Thyroid gland (tissue), 4 donors: ENCODE data around the gene TXNDC2. TPM values are rescaled to one million over a fixed set of nuclear protein-coding genes. Genes with fewer than 3 reads are reported as not detected.

Experiments
- DNase-seq, 2 donors: peaks; one replicate each; pipeline ENCODE4 v3.0.0-alpha.2; 2019
- H3K27ac ChIP-seq, 3 donors: fragments of 200-600 bp; sonication (generic); 1 replicate in 2 of 3; 2 replicates in 1 of 3; pipeline ENCODE4 v1.5.1; 2016 to 2019; ENCODE audit warnings: mild to moderate bottlenecking in 1 of 3, moderate library complexity in 1 of 3
- H3K27me3 ChIP-seq: fragments of 200-600 bp; sonication (generic); one replicate; pipeline ENCODE4 v1.5.1; 2019
- H3K36me3 ChIP-seq, 2 donors: fragments of 200-600 bp; sonication (generic); one replicate each; pipeline ENCODE4 v1.5.1; 2016 to 2019
- H3K4me1 ChIP-seq, 2 donors: fragments of 200-600 bp; sonication (generic); one replicate each; pipeline ENCODE4 v1.5.1; 2017 to 2019
- H3K4me3 ChIP-seq, 3 donors: fragments of 200-600 bp; sonication (generic); replicated peaks in 1 of 3; 1 replicate in 2 of 3; 2 replicates in 1 of 3; pipeline ENCODE4 v1.5.1; 2016; ENCODE audit warnings: mild to moderate bottlenecking in 1 of 3
- H3K9me3 ChIP-seq: fragments of 200-600 bp; sonication (generic); one replicate; pipeline ENCODE4 v1.5.1; 2017
- CTCF ChIP-seq, 6 experiments: fragments of 200-600 bp in 3 of 6; fragments of 450-650 bp in 3 of 6; sonication (generic) in 3 of 6; IDR thresholded peaks; one replicate each; pipeline ENCODE4 v1.5.1; 2016 to 2019; ENCODE audit warnings: antibody characterized with exemption in 6 of 6, mild to moderate bottlenecking in 2 of 6, inconsistent platforms in 1 of 6, moderate library complexity in 1 of 6
- POLR2A ChIP-seq, 2 donors: fragments of 450-650 bp; IDR thresholded peaks; one replicate each; pipeline ENCODE4 v1.6.1; 2017; ENCODE audit warnings: antibody characterized with exemption in 2 of 2, mild to moderate bottlenecking in 2 of 2, moderate library complexity in 1 of 2
- WGBS, 2 donors: methylation state at CpG; one replicate each; pipeline ENCODE4 v1.1.5; 2017; 5-methylcytosine and 5-hydroxymethylcytosine counted together
- intact Hi-C: fragments of 100-400 bp; cut with DNase I; formaldehyde crosslinking; loops from one replicate; pipeline ENCODE4 v1.15.1; 2023
- small RNA-seq: library from RNA; depleted of rRNA; stranded (forward); fragments of <200 nt; gene quantifications from one replicate; pipeline ENCODE3, GENCODE V24; 2016
- total RNA-seq, 4 donors: library from RNA; depleted of rRNA; stranded (reverse); fragments of >200 nt; gene quantifications; one replicate each; pipeline ENCODE4 v1.2.3, GENCODE V29; 2016

Gene TXNDC2
- total RNA-seq, 4 donors from 2014 or later: not detected

- TF ChIP-seq POLR2A (IDR thresholded peaks at IDR 0.05) (no peak), CTCF (IDR thresholded peaks at IDR 0.05) (no peak)
- no peak for DNase-seq
- Histone ChIP-seq H3K9me3 (no peaks in the 10 kb centered on the region), H3K27me3 (no peaks in the 10 kb centered on the region), H3K4me1 (peaks cover 6 to 38% of the 10 kb centered on the region in 2 donors), H3K27ac (no peak overlapping the region), H3K36me3 (peaks cover 0 to 8% of the 10 kb centered on the region in 2 donors), H3K4me3 (no peak overlapping the region)
- intact Hi-C loops: no loop called here
- 88 to 90% methylated on average over 5 of the region's 5 CpGs for WGBS, 2 donors
These were observed 45.9 kb downstream of the TXNDC2 start for GRCh38 chr18:9931678-9932077.

- peaks cover 0 to 17% of the 10 kb centered on the region in 2 donors for H3K4me1 ChIP-seq
- no peaks in the 10 kb centered on the region for H3K9me3 ChIP-seq
- no peak overlapping the region for H3K4me3 ChIP-seq
- intact Hi-C loops: no loop called here
- H3K36me3 ChIP-seq: peaks cover 0 to 20% of the 10 kb centered on the region in 2 donors
- TF ChIP-seq CTCF (IDR thresholded peaks at IDR 0.05) (no peak), POLR2A (IDR thresholded peaks at IDR 0.05) (no peak)
- no peak overlapping the region for H3K27ac ChIP-seq
- no peak for DNase-seq
- no peaks in the 10 kb centered on the region for H3K27me3 ChIP-seq
- 96 to 97% methylated on average over 3 of the region's 3 CpGs for WGBS, 2 donors
These were observed 48.1 kb downstream of the TXNDC2 start for GRCh38 chr18:9933865-9934264.

GRCh38 chr18:9934274-9934673 lies 48.5 kb downstream of the TXNDC2 start:
- Histone ChIP-seq H3K27ac (no peak overlapping the region), H3K36me3 (peaks cover 0 to 20% of the 10 kb centered on the region in 2 donors), H3K4me3 (no peak overlapping the region), H3K9me3 (no peaks in the 10 kb centered on the region), H3K27me3 (no peaks in the 10 kb centered on the region), H3K4me1 (peaks cover 0 to 13% of the 10 kb centered on the region in 2 donors)
- intact Hi-C loops: no loop called here
- TF ChIP-seq POLR2A (IDR thresholded peaks at IDR 0.05) (no peak), CTCF (IDR thresholded peaks at IDR 0.05) (no peak)
- no peak for DNase-seq
- 94 to 97% methylated on average over 3 of the region's 3 CpGs for WGBS, 2 donors

Small RNA genes within 50 kb of the gene (small RNA-seq; reads per million reads assigned to genes)
- gene RNA5SP449 (not detected), gene RNA5SP450 (7.4 reads per million, percentile 90 among the genes with 10 or more reads in this experiment)

Other genes starting within 250 kb of the TXNDC2 start
- 10 to 100 TPM; 33.9 to 72.7 (median 40.8) TPM for gene RAB31, start 177.7 kb upstream of the TXNDC2 start, total RNA-seq
- 100 to 1,000 TPM; 232 to 261 (median 244) TPM for gene VAPA, start 28.0 kb downstream of the TXNDC2 start, total RNA-seq